Stimulated activated CD8-positive, alpha-beta memory T cell treated with anti-CD3 and anti-CD28 coated beads, Interleukin-4, amount 100 ng/mL, for 48 hours (primary cell): Measurements from ENCODE around the gene PGAM1.
"Not testable (repeated sequence)": the region's sequence is repeated elsewhere in the genome, so short reads cannot be mapped to it uniquely, and the experiment has no call there.

Experiments
- DNase-seq: peaks from one replicate; pipeline ENCODE4 v3.0.0-alpha.2; 2020

The PGAM1 gene

GRCh38 chr10:97408496-97408992 lies 17.4 kb upstream of the PGAM1 start:
- no peak for DNase-seq

GRCh38 chr10:97411406-97411805 lies 14.6 kb upstream of the PGAM1 start:
- no peak for DNase-seq

GRCh38 chr10:97412891-97413304 lies 13.1 kb upstream of the PGAM1 start:
- DNase-seq = peak; percentile 79

GRCh38 chr10:97416565-97416964 lies 9.4 kb upstream of the PGAM1 start:
- no peak for DNase-seq

- not testable (repeated sequence) for DNase-seq
These were observed 2.3 kb upstream of the PGAM1 start for GRCh38 chr10:97423757-97424098.

- DNase-seq = no peak
These were observed 982 bp downstream of the PGAM1 start for GRCh38 chr10:97426776-97427570.

- peak; percentile 58 for DNase-seq
These were observed 1.7 kb downstream of the PGAM1 start for GRCh38 chr10:97427571-97428179.

- no peak for DNase-seq
These were observed 2.6 kb downstream of the PGAM1 start for GRCh38 chr10:97428572-97428981.

GRCh38 chr10:97434055-97434454 lies 8.1 kb downstream of the PGAM1 start:
- no peak for DNase-seq

- DNase-seq = no peak
These were observed 8.6 kb downstream of the PGAM1 start for GRCh38 chr10:97434557-97434956.

- DNase-seq = no peak
These were observed 9.2 kb downstream of the PGAM1 start for GRCh38 chr10:97435211-97435610.

GRCh38 chr10:97442277-97442676 lies 16.3 kb downstream of the PGAM1 start:
- no peak for DNase-seq

- no peak for DNase-seq
These were observed 18.2 kb downstream of the PGAM1 start for GRCh38 chr10:97444212-97444611.

GRCh38 chr10:97445357-97445721 lies 19.3 kb downstream of the PGAM1 start:
- no peak for DNase-seq

GRCh38 chr10:97445722-97446639 lies 20.0 kb downstream of the PGAM1 start, which contains the start of the genes EXOSC1 and ZDHHC16:
TSS of gene EXOSC1 (minus strand) at chr10:97446006. CDS start at chr10:97445985, 21 bp downstream.
TSS of gene ZDHHC16 (plus strand) at chr10:97446175. CDS start at chr10:97451676, 5,501 bp downstream.
- peak; percentile 93 for DNase-seq

GRCh38 chr10:97450828-97451227 lies 24.8 kb downstream of the PGAM1 start:
- no peak for DNase-seq

- no peak for DNase-seq
These were observed 25.6 kb downstream of the PGAM1 start for GRCh38 chr10:97451605-97452004.

GRCh38 chr10:97452352-97452751 lies 26.4 kb downstream of the PGAM1 start:
- no peak for DNase-seq

- no peak for DNase-seq
These were observed 28.5 kb downstream of the PGAM1 start for GRCh38 chr10:97454330-97455036.

GRCh38 chr10:97456034-97456685 lies 30.2 kb downstream of the PGAM1 start:
- no peak for DNase-seq

GRCh38 chr10:97456686-97457065 lies 30.7 kb downstream of the PGAM1 start:
- DNase-seq = no peak

- DNase-seq = no peak
These were observed 33.1 kb downstream of the PGAM1 start for GRCh38 chr10:97459111-97459510.
